Amniotic stem cell (primary cell): ENCODE data around the gene NAB2.
"Not testable (repeated sequence)": the region's sequence is repeated elsewhere in the genome, so short reads cannot be mapped to it uniquely, and the experiment has no call there.

Source experiments
- DNase-seq: peaks from one replicate; lab custom pipeline; 2025; lab: John Stamatoyannopoulos, UW

Gene NAB2

GRCh38 chr12:57088354-57089270 lies at the start of gene NAB2:
NAB2 (plus strand) TSS chr12:57089114; CDS start chr12:57089272, 158 bp downstream.
- peak; percentile 98 for DNase-seq

GRCh38 chr12:57040211-57040610 lies 48.7 kb upstream of the NAB2 start:
- no peak for DNase-seq

- DNase-seq = no peak
Measured at GRCh38 chr12:57040750-57041149, 48.2 kb upstream of the NAB2 start.

- no peak for DNase-seq
Measured at GRCh38 chr12:57042695-57043094, 46.2 kb upstream of the NAB2 start.

DNA sequence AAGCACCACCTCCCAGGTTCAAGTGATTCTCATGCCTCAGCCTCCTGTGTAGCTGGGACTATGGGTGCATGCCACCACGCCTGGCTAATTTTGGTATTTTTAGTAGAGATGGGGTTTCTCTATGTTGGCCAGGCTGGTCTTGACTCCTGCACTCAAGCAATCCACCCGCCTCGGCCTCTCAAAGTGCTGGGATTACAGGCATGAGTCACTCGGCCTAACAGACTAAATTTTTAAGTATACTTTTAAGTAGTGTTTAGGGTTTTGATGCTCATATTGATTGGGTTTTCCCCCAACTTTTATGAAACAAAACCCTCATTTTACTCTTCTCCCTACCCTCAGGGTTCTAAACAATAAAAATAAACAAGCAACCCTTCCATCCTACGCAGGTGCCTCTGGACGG lies 44.4 kb upstream of the NAB2 start:
- DNase-seq = no peak

DNA sequence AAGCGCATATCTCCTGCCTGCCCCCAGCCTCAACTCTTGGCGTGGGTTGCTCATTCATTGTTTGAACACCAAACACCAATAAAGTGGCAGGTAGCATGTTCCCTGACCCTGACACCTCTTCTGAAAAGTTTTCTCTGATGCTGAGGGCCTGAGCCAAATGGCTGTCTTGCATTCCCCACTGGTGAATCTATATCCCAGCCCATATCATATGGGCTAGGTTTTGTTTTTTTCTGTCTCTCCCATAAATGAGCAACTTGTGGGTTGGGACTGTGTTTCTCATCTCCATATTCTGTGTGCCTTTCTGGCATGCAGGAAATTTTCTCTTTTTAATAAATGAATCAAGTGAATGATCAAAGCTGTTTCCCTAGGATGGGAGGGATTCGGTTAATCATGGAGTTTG lies 44.0 kb upstream of the NAB2 start:
- DNase-seq = no peak

DNA sequence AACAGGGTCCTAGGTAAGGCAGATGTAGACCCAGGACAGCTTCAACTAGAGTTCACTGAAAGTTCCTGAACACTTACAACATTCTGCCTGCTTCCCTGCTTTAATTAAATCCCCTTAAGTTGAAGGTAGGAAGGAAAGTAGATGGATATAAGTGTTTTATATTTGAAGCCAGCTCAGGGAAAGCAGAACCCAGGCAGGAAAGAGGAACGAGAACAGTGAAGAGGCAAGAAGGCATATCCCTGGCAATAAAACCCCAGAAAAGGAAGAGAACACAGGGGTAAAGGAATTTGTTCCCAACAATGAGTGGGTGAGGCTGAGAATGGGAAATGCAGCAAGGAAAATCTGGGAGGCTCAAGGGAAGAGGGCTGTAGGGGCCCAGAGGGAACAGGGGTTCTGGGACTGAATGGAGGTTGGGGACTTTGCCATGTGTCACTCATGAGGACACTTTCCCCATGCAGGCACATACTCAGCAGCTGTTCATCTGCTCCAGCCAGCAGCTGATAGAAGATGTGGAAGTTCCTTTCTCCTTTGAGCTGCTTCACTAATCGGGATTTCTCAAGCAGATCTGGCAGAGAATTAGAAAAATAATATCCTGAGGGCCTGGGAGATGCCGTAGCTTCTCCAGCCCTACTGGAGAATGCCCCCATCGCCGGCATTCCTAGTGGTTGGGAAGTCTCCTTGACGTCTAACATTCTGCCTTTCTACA lies 42.7 kb upstream of the NAB2 start:
- no peak for DNase-seq

GRCh38 chr12:57046947-57047890 lies 41.7 kb upstream of the NAB2 start:
- DNase-seq = no peak

- DNase-seq = no peak
Measured at GRCh38 chr12:57047981-57048380, 40.9 kb upstream of the NAB2 start.

DNA sequence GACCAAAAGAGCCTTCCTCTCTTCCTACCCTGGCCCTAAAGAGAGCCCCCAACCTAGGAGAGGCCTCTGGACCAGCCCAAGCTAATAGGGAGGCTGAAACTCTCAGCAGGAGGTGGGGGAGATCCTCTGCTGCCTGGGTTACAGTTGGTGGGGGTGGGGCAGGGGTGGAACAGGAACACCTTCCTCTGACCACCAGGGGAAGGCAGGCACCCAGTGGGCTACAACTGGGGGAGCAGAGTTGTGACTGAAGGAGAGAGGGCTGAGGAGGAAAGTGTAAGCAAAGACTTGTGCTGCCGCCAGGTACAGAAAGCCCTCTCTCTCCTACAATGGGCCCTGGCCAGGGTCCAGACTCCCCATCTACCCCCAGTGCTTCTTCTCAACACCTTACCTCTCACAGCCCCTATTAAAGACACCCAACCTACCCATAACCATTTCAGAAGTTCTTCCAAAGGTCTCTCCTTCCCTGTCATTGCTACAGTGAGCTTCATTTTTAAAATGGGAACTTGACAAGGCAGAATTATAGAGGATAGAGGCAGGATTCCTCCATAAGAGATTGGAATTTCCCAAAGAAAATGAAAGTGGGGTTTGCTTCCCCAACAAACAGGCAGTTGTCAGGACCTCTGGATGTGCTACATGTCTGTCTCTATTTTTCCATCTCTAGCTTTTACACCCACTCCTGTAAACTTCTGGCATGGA lies 40.3 kb upstream of the NAB2 start:
- no peak for DNase-seq

DNA sequence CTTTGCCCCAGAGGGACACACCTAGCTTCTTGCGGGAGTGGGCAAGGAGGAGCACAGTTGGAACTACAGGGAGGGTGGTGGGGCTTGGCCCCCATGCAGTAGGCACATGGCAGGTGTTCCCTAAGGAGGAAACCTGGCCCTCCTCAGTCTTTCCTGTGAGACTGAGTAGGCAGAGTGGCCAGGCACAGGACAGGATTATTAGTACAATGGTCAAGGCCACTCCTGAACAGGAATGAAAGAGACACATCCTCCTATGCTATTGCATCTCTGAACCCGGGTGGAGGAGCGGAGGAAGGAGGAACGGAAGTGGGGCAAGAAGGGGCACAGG lies 39.8 kb upstream of the NAB2 start:
- DNase-seq = no peak

DNA sequence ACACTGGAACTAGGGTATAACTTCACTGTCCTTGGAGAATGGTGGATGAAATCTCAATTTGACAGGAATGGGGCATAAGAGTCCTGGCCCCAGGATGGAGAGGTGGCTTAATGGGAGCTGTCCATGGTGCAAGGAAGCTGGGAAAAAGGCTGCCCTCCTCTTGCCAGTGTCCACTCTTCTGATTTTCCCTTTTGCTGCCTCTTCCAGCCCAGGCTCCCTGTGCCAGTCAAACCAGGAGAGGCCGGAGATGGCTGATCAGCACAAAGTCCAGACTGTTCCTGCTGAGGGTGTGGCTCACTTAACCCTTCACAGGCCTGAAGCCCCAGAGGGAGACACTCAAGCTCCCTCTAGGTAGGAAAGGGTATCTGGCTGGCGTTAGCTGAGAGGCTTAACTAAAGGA lies 39.0 kb upstream of the NAB2 start, which contains the start of gene MYO1A:
Gene MYO1A (minus strand): TSS at position 240 of the 400 bp plus-strand sequence. CDS start 1,806 bp downstream, outside the sequence.
- DNase-seq = no peak

- DNase-seq = no peak
Measured at GRCh38 chr12:57051011-57051410, 37.9 kb upstream of the NAB2 start.

- not testable (repeated sequence) for DNase-seq
Measured at GRCh38 chr12:57053146-57053545, 35.8 kb upstream of the NAB2 start.

- DNase-seq = not testable (repeated sequence)
Measured at GRCh38 chr12:57053901-57054300, 35.0 kb upstream of the NAB2 start.

GRCh38 chr12:57055824-57056223 lies 33.1 kb upstream of the NAB2 start:
- DNase-seq = no peak

- no peak for DNase-seq
Measured at GRCh38 chr12:57057067-57057751, 31.7 kb upstream of the NAB2 start.

GRCh38 chr12:57058454-57058853 lies 30.5 kb upstream of the NAB2 start:
- DNase-seq = no peak

DNA sequence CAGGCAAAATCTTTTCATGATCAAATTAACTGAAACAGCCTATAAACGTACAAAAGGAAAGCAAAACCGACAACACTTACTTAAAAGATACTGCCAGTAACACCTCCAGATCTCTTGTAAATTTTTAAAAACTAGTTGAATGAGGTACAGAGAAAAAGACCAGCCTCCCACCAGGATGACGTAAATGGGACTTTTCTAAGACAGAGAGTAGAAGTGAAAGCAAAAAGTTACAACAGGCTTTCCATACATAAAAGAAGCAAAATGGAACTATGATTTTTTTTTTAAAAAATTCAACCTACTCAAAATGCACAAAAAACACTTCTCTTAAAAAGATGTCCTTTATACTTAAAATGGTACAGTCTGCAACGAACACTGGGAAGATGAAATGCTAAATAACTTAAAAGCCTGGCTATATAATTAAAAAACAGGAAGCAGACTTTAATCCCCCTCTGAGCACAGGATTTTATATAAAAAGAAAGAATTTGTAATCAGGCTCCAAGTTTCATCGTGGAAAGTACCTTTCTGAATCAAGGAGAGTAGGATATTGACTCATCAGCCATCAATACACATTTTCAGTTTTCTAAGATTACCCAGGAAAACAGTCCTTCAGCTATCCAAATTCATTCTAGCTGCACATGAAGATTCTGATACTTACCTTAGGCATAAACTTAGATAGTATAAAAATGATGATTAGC lies 24.8 kb upstream of the NAB2 start:
- DNase-seq = no peak

GRCh38 chr12:57066245-57066644 lies 22.7 kb upstream of the NAB2 start:
- no peak for DNase-seq
